Measurements from ENCODE around the gene MAP3K8. TPM values are rescaled to one million over a fixed set of nuclear protein-coding genes. Genes with fewer than 3 reads are reported as not detected.

MAP3K8 gene
- total and polyA plus RNA-seq, 7 experiments from 2014 or later, result 0.28 to 102 (median 16.4) TPM; not detected in 1

GRCh38 chr10:30445711-30446110 lies 11.7 kb downstream of the MAP3K8 start:
- intact Hi-C loops (cut with micrococcal nuclease), result no loop called here
- Mint-ChIP-seq H3K4me3 (no peak overlapping the region), H3K27me3 (no peaks in the 10 kb centered on the region), H3K36me3 (peaks cover 0 to 45% (median 9%) of the 10 kb centered on the region in 5 donors), H3K9me3 (peaks cover 0 to 1% (median 0%) of the 10 kb centered on the region in 11 donors), H3K4me1 (peaks cover 0 to 45% (median 0%) of the 10 kb centered on the region in 7 donors), H3K27ac (no peak overlapping the region)
- DNase-seq, result no peak
- POLR2A ChIA-PET, result no interaction called here
- H3K27ac ChIP-seq (ENCODE audit: low read depth, low read length), result no peak overlapping the region
- peaks cover 0 to 10% of the 10 kb centered on the region in 2 donors for H3K4me1 ChIP-seq (ENCODE audit: control insufficient read depth in 2 of 2, insufficient read depth in 2 of 2, low read length in 2 of 2)
- CTCF ChIA-PET, result no interaction called here
- H3K9me3 ChIP-seq (ENCODE audit: control insufficient read depth in 2 of 3, low read length in 3 of 3), result no peaks in the 10 kb centered on the region
- ATAC-seq, result no peak
- peaks cover 0 to 26% (median 0%) of the 10 kb centered on the region in 3 experiments for H3K36me3 ChIP-seq (ENCODE audit: control insufficient read depth in 2 of 3, insufficient read depth in 3 of 3, low read length in 3 of 3)
- H3K4me3 ChIP-seq (ENCODE audit: low read length), result no peak overlapping the region
- H3K27me3 ChIP-seq (ENCODE audit: control insufficient read depth in 2 of 2, insufficient read depth in 2 of 2, low read length in 2 of 2), result no peaks in the 10 kb centered on the region

GRCh38 chr10:30447125-30447799 lies 13.3 kb downstream of the MAP3K8 start:
- intact Hi-C loops (cut with micrococcal nuclease), result no loop called here
- DNase-seq (no peak), ATAC-seq (peak; percentile 71)
- Mint-ChIP-seq H3K27ac (peak overlapping the region in 1 of 9 donors; percentile 46), H3K27me3 (no peaks in the 10 kb centered on the region), H3K9me3 (peaks cover 0 to 1% (median 0%) of the 10 kb centered on the region in 11 donors), H3K36me3 (peaks cover 0 to 40% (median 9%) of the 10 kb centered on the region in 5 donors), H3K4me1 (peaks cover 0 to 36% (median 0%) of the 10 kb centered on the region in 7 donors), H3K4me3 (peak overlapping the region in 1 of 10 donors; percentile 9)
- CTCF ChIA-PET, result no interaction called here
- no peak overlapping the region for H3K4me3 ChIP-seq (ENCODE audit: low read length)
- H3K36me3 ChIP-seq (ENCODE audit: control insufficient read depth in 2 of 3, insufficient read depth in 3 of 3, low read length in 3 of 3), result peaks cover 0 to 25% (median 0%) of the 10 kb centered on the region in 3 experiments
- POLR2A ChIA-PET, result interaction anchor here (0.6 kb wide), 1 partner anchor 13 kb away, joined by 3 read pairs; no protein-coding TSS in a partner anchor
- H3K27ac ChIP-seq (ENCODE audit: low read depth, low read length), result no peak overlapping the region
- H3K27me3 ChIP-seq (ENCODE audit: control insufficient read depth in 2 of 2, insufficient read depth in 2 of 2, low read length in 2 of 2), result no peaks in the 10 kb centered on the region
- no peaks in the 10 kb centered on the region for H3K9me3 ChIP-seq (ENCODE audit: control insufficient read depth in 2 of 3, low read length in 3 of 3)
- H3K4me1 ChIP-seq (ENCODE audit: control insufficient read depth in 2 of 2, insufficient read depth in 2 of 2, low read length in 2 of 2), result no peaks in the 10 kb centered on the region

GRCh38 chr10:30448092-30448491 lies 14.1 kb downstream of the MAP3K8 start:
- CTCF ChIA-PET, result no interaction called here
- intact Hi-C loops (cut with micrococcal nuclease), result no loop called here

GRCh38 chr10:30453764-30454527 lies 20.0 kb downstream of the MAP3K8 start:
- H3K9me3 ChIP-seq (ENCODE audit: control insufficient read depth in 2 of 3, low read length in 3 of 3), result no peaks in the 10 kb centered on the region
- POLR2A ChIA-PET, result interaction anchor here (2.6 kb wide), 1 partner anchor 76 kb away, joined by 14 read pairs; no protein-coding TSS in a partner anchor
- DNase-seq (no peak), ATAC-seq (no peak)
- peaks cover 18 to 26% of the 10 kb centered on the region in 2 donors for H3K4me1 ChIP-seq (ENCODE audit: control insufficient read depth in 2 of 2, insufficient read depth in 2 of 2, low read length in 2 of 2)
- H3K27ac Mint-ChIP-seq, result peak overlapping the region in 1 of 9 donors; percentile 52
- H3K36me3 ChIP-seq (ENCODE audit: control insufficient read depth in 2 of 3, insufficient read depth in 3 of 3, low read length in 3 of 3), result peaks cover 0 to 18% (median 0%) of the 10 kb centered on the region in 3 experiments
- no peaks in the 10 kb centered on the region for H3K27me3 Mint-ChIP-seq
- CTCF ChIA-PET, result no interaction called here
- H3K36me3 Mint-ChIP-seq, result peaks cover 0 to 28% (median 9%) of the 10 kb centered on the region in 5 donors
- no peaks in the 10 kb centered on the region for H3K27me3 ChIP-seq (ENCODE audit: control insufficient read depth in 2 of 2, insufficient read depth in 2 of 2, low read length in 2 of 2)
- H3K27ac ChIP-seq (ENCODE audit: low read depth, low read length), result no peak overlapping the region
- intact Hi-C loops (cut with micrococcal nuclease), result no loop called here
- H3K4me3 Mint-ChIP-seq, result no peak overlapping the region
- peaks cover 0 to 1% (median 0%) of the 10 kb centered on the region in 11 donors for H3K9me3 Mint-ChIP-seq
- no peak overlapping the region for H3K4me3 ChIP-seq (ENCODE audit: low read length)
- H3K4me1 Mint-ChIP-seq, result peaks cover 17 to 33% (median 20%) of the 10 kb centered on the region in 7 donors

More at GRCh38 chr10:30448092-30448491, 14.1 kb downstream of the MAP3K8 start:
- no peak for ATAC-seq
- peaks cover 0 to 1% (median 0%) of the 10 kb centered on the region in 11 donors for H3K9me3 Mint-ChIP-seq
- Histone ChIP-seq H3K9me3 (ENCODE audit: control insufficient read depth in 2 of 3, low read length in 3 of 3) (no peaks in the 10 kb centered on the region), H3K27me3 (ENCODE audit: control insufficient read depth in 2 of 2, insufficient read depth in 2 of 2, low read length in 2 of 2) (no peaks in the 10 kb centered on the region), H3K4me1 (ENCODE audit: control insufficient read depth in 2 of 2, insufficient read depth in 2 of 2, low read length in 2 of 2) (no peaks in the 10 kb centered on the region), H3K4me3 (ENCODE audit: low read length) (no peak overlapping the region), H3K27ac (ENCODE audit: low read depth, low read length) (no peak overlapping the region), H3K36me3 (ENCODE audit: control insufficient read depth in 2 of 3, insufficient read depth in 3 of 3, low read length in 3 of 3) (peaks cover 0 to 18% (median 0%) of the 10 kb centered on the region in 3 experiments)
- POLR2A ChIA-PET, result no interaction called here
- H3K27ac Mint-ChIP-seq, result no peak overlapping the region
- peaks cover 0 to 29% (median 0%) of the 10 kb centered on the region in 7 donors for H3K4me1 Mint-ChIP-seq
- no peak for DNase-seq
- no peaks in the 10 kb centered on the region for H3K27me3 Mint-ChIP-seq
- peaks cover 0 to 36% (median 9%) of the 10 kb centered on the region in 5 donors for H3K36me3 Mint-ChIP-seq
- H3K4me3 Mint-ChIP-seq, result no peak overlapping the region

GRCh38 chr10:30454744-30455510 lies 20.9 kb downstream of the MAP3K8 start:
- intact Hi-C loops (cut with micrococcal nuclease), result loop anchor here in 1 of 2 donors (1.0 to 5.0 kb wide), 2 partner anchors 18 to 47 kb away; no protein-coding TSS in a partner anchor
- peak overlapping the region in 5 of 9 donors; percentile 11 to 85 (median 33) for H3K27ac Mint-ChIP-seq
- DNase-seq (no peak), ATAC-seq (no peak)
- CTCF ChIA-PET, result interaction anchor here (0.6 kb wide), 1 partner anchor 10 kb away, joined by 3 read pairs; no protein-coding TSS in a partner anchor
- H3K27me3 Mint-ChIP-seq, result no peaks in the 10 kb centered on the region
- peaks cover 0 to 1% (median 0%) of the 10 kb centered on the region in 11 donors for H3K9me3 Mint-ChIP-seq
- H3K4me3 Mint-ChIP-seq, result peak overlapping the region in 5 of 10 donors; percentile 13 to 76 (median 58)
- peaks cover 17 to 33% (median 20%) of the 10 kb centered on the region in 7 donors for H3K4me1 Mint-ChIP-seq
- Histone ChIP-seq H3K4me1 (ENCODE audit: control insufficient read depth in 2 of 2, insufficient read depth in 2 of 2, low read length in 2 of 2) (peaks cover 18 to 26% of the 10 kb centered on the region in 2 donors), H3K36me3 (ENCODE audit: control insufficient read depth in 2 of 3, insufficient read depth in 3 of 3, low read length in 3 of 3) (peaks cover 0 to 18% (median 0%) of the 10 kb centered on the region in 3 experiments), H3K27me3 (ENCODE audit: control insufficient read depth in 2 of 2, insufficient read depth in 2 of 2, low read length in 2 of 2) (no peaks in the 10 kb centered on the region), H3K27ac (ENCODE audit: low read depth, low read length) (no peak overlapping the region), H3K4me3 (ENCODE audit: low read length) (no peak overlapping the region), H3K9me3 (ENCODE audit: control insufficient read depth in 2 of 3, low read length in 3 of 3) (no peaks in the 10 kb centered on the region)
- peaks cover 0 to 27% (median 6%) of the 10 kb centered on the region in 5 donors for H3K36me3 Mint-ChIP-seq
- POLR2A ChIA-PET, result interaction anchor here (1.0 to 2.6 kb wide), 2 partner anchors 17 to 75 kb away, joined by 4 to 14 read pairs; no protein-coding TSS in a partner anchor

GRCh38 chr10:30455816-30456215 lies 21.8 kb downstream of the MAP3K8 start:
- DNase-seq (peak in 4 of 9 donors; percentile 16 to 30 (median 22)), ATAC-seq (peak; percentile 61)
- peaks cover 0 to 15% (median 0%) of the 10 kb centered on the region in 3 experiments for H3K36me3 ChIP-seq (ENCODE audit: control insufficient read depth in 2 of 3, insufficient read depth in 3 of 3, low read length in 3 of 3)
- no peaks in the 10 kb centered on the region for H3K27me3 ChIP-seq (ENCODE audit: control insufficient read depth in 2 of 2, insufficient read depth in 2 of 2, low read length in 2 of 2)
- intact Hi-C loops (cut with micrococcal nuclease), result loop anchor here (1.0 to 5.0 kb wide), 4 partner anchors 19 to 46 kb away; no protein-coding TSS in a partner anchor
- no peak overlapping the region for H3K27ac ChIP-seq (ENCODE audit: low read depth, low read length)
- POLR2A ChIA-PET, result interaction anchor here (1.0 to 2.6 kb wide), 4 partner anchors 18 to 77 kb away, joined by 3 to 14 read pairs (median 3); no protein-coding TSS in a partner anchor
- Mint-ChIP-seq H3K9me3 (peaks cover 0 to 1% (median 0%) of the 10 kb centered on the region in 11 donors), H3K27ac (peak overlapping the region; percentile 11 to 85 (median 53)), H3K4me3 (peak overlapping the region in 9 of 10 donors; percentile 58 to 78 (median 73)), H3K4me1 (peaks cover 17 to 35% (median 20%) of the 10 kb centered on the region in 7 donors), H3K36me3 (peaks cover 0 to 29% (median 7%) of the 10 kb centered on the region in 5 donors), H3K27me3 (no peaks in the 10 kb centered on the region)
- H3K9me3 ChIP-seq (ENCODE audit: control insufficient read depth in 2 of 3, low read length in 3 of 3), result no peaks in the 10 kb centered on the region
- H3K4me1 ChIP-seq (ENCODE audit: control insufficient read depth in 2 of 2, insufficient read depth in 2 of 2, low read length in 2 of 2), result peaks cover 18 to 26% of the 10 kb centered on the region in 2 donors
- CTCF ChIA-PET, result no interaction called here
- peak overlapping the region; percentile 17 for H3K4me3 ChIP-seq (ENCODE audit: low read length)
